UCSD-AML1 (cell line): ENCODE results near the gene SPANXC.
"Not testable (repeated sequence)": the region's sequence is repeated elsewhere in the genome, so short reads cannot be mapped to it uniquely, and the experiment has no call there.

ENCODE experiments used
- DNase-seq: peaks from one replicate; lab custom pipeline; 2025; ENCODE audit not compliant: unreplicated experiment; lab: John Stamatoyannopoulos, UW

The SPANXC gene, protein sequence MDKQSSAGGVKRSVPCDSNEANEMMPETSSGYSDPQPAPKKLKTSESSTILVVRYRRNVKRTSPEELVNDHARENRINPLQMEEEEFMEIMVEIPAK

DNA sequence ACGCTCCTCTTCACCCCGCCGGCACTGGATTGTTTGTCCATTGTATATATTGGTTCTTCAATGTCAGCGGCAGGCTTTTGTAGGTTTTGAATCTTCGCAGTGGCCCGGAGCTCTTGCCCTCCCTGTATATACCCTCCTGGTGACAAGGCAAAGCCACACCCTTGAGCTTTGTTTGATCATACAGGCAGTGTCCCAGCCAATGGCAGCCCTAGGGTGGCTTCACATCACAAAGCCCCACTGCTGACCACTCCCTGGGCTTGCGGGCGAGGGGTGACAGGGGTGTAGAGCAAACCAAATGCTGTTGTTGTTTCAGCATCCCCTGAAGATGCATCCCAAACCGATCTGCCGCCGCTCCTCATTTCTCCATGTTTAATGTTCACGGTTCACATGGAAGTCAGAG, at the start of gene SPANXC:
Gene SPANXC (minus strand): TSS at position 101 of the 400 bp plus-strand sequence. CDS start 60 bp downstream, at position 41.
- DNase-seq, result not testable (repeated sequence)

- DNase-seq, result no peak
These were observed 37.2 kb upstream of the SPANXC start for GRCh38 chrX:141279476-141279875.

DNA sequence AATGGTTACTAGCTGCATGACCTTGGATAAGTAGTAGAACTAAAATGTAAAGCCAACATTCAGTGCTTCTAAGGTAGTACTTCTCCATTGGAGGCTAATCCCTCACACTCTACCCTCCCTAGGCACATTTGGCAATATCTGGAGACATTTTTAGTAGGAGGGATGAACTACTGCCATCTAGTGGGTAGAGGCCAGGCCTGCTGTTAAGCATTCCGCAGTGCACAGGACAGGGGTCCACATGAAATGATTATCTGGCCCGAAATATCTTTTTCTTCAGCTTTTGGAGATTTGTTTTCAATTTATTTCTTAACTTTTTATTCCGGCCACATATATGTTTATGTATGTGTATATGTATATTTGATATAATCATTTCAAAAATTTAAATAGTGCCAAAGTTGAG, 36.0 kb upstream of the SPANXC start:
- peak; percentile 8 for DNase-seq

DNA sequence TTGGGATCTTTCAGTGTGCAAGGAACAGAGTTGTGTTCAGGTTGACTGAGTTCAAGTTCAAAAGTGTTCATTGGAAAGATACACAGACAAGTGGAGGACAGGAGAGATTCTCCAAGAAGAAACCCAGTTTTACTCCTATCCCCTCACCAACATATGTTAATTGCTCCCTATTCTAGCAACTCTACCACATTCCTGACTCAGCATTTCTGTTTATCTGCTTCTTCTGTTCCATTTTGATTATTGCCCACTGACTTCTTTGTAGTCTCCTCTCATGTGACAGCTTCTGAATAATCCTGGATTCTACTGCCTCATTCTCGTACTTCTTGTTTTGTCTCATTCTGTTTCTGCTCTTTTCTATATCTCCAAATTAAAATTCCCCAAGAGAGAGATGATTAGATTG, 15.8 kb upstream of the SPANXC start:
- DNase-seq, result no peak

DNA sequence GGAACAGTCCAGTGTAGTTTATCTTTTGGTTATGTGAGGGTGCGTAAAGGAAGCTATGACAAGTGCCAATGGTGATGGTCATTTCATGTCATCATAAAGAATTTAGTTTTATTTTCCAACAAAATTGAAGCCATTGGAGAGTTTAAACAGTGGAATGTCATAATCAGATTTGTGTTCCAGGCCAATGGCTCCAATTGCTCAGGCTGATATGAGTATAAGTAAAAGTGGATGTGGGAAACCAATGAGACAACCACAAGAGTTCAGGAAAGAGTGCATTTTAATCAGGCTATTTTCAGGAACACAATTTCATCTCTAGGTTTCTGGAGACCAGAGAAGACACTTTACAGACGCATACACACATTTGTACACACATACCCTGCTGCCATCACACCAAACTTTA, 20.7 kb downstream of the SPANXC start:
- DNase-seq, result no peak

DNA sequence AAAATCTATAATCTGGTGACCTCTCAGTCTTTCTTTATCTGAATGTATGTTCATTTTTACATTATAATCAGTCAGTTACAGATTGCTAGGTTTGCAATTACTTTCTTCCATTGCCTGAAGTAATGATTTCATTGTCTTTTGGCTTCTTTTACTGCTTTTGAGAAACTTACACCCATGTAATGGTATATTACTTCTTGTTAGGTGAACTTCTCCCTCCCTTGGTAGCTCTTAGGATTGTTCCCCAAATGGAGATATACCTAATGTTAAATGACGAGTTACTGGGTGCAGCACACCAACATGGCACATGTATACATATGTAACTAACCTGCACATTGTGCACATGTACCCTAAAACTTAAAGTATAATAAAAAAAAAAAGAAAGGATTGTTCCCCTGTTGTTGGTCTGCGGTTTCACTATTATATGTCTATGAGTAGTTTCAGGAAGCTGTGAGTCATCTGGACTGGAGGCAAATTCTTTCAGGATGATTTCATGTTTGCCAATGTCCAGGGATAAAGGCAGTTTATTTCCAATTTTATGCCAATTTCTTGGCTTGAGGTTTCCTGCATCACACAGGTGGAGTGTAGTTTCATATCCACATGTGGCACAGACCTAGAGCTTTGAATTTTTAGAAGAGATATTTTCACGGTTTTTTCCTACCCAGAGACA, 21.8 kb downstream of the SPANXC start:
- no peak for DNase-seq

GRCh38 chrX:141214196-141214595, 28.1 kb downstream of the SPANXC start:
- DNase-seq, result no peak

GRCh38 chrX:141201962-141202361, 40.4 kb downstream of the SPANXC start:
- no peak for DNase-seq
